Uterus (tissue), 2 donors: Measurements from ENCODE around the gene SH3BGRL2.

Experiments used
- CTCF ChIP-seq, 4 experiments: fragments of 200-600 bp in 2 of 4; fragments of 450-650 bp in 2 of 4; sonication (generic) in 2 of 4; IDR thresholded peaks; one replicate each; pipeline ENCODE4 v1.5.1; 2016 to 2019; ENCODE audit warnings: antibody characterized with exemption in 4 of 4, mild to moderate bottlenecking in 2 of 4, moderate library complexity in 1 of 4
- POLR2A ChIP-seq, 2 donors: fragments of 450-650 bp; IDR thresholded peaks; one replicate each; pipeline ENCODE4 v1.6.1; 2016; ENCODE audit warnings: antibody characterized with exemption in 2 of 2, mild to moderate bottlenecking in 1 of 2, moderate library complexity in 1 of 2

GRCh38 chr6:79636673-79637072 lies 5.5 kb downstream of the SH3BGRL2 start:
- TF ChIP-seq CTCF (IDR thresholded peaks at IDR 0.05): no peak
- TF ChIP-seq POLR2A (IDR thresholded peaks at IDR 0.05): no peak
